WTC11 (cell line): ENCODE data around the gene FANCD2. TPM values are rescaled to one million over a fixed set of nuclear protein-coding genes. Genes with fewer than 3 reads are reported as not detected.

Source experiments
- ATAC-seq: fragments of 200-7000 bp; cut with Tn5 transposase; 2 replicates; pipeline ENCODE4 v1.10.0; 2021; ENCODE audit warnings: mild to moderate bottlenecking, moderate library complexity
- CTCF ChIA-PET: fragments of 300-600 bp; sonication (Branson Sonifier 250); formaldehyde crosslinking; loops from one replicate; lab custom pipeline; 2021; ENCODE audit warnings: antibody characterized with exemption; lab: Charles Lee
- POLR2A ChIA-PET: fragments of 350-600 bp; sonication (Branson Sonifier 250); formaldehyde crosslinking; loops from one replicate; lab custom pipeline; 2021; ENCODE audit warnings: antibody characterized with exemption; lab: Charles Lee
- DNase-seq: peaks from one replicate; pipeline ENCODE4 v3.0.0; 2021; ENCODE audit warnings: low spot score
- H3K27ac Mint-ChIP-seq: 2 replicates; pipeline ENCODE4 v1.8.0; 2021; ENCODE audit warnings: mixed read lengths
- H3K27me3 Mint-ChIP-seq: 2 replicates; pipeline ENCODE4 v1.8.0; 2021; ENCODE audit warnings: low read depth, mild to moderate bottlenecking, moderate library complexity, mixed read lengths
- H3K36me3 Mint-ChIP-seq: 2 replicates; pipeline ENCODE4 v1.8.0; 2021; ENCODE audit warnings: mixed read lengths
- H3K4me1 Mint-ChIP-seq: 2 replicates; pipeline ENCODE4 v1.8.0; 2022; ENCODE audit warnings: mixed read lengths
- H3K4me3 Mint-ChIP-seq: 2 replicates; pipeline ENCODE4 v1.8.0; 2021; ENCODE audit warnings: mild to moderate bottlenecking, moderate library complexity, mixed read lengths
- H3K9me3 Mint-ChIP-seq: 2 replicates; pipeline ENCODE4 v1.8.0; 2021; ENCODE audit warnings: mixed read lengths
- E2F5 ChIP-seq: sonication (generic); formaldehyde crosslinking; IDR thresholded peaks from 2 replicates; pipeline ENCODE4 v1.8.1; 2022; ENCODE audit warnings: mild to moderate bottlenecking, moderate library complexity, missing genetic modification reagents
- EMX1 ChIP-seq: fragments of 250-450 bp; sonication (Bioruptor Pico); IDR thresholded peaks from 2 replicates; pipeline ENCODE4 v1.8.0; 2021; ENCODE audit warnings: mild to moderate bottlenecking
- FOXJ3 ChIP-seq: sonication (generic); formaldehyde crosslinking; IDR thresholded peaks from 2 replicates; pipeline ENCODE4 v1.9.0; 2021; ENCODE audit warnings: missing genetic modification reagents, mild to moderate bottlenecking, borderline replicate concordance
- FOXK1 ChIP-seq: sonication (generic); formaldehyde crosslinking; IDR thresholded peaks from 2 replicates; pipeline ENCODE4 v1.8.0; 2022; ENCODE audit warnings: mild to moderate bottlenecking, moderate library complexity, missing genetic modification reagents
- FOXP4 ChIP-seq: sonication (generic); formaldehyde crosslinking; IDR thresholded peaks from 2 replicates; pipeline ENCODE4 v1.8.0; 2022; ENCODE audit warnings: mild to moderate bottlenecking, missing genetic modification reagents
- JAZF1 ChIP-seq: fragments of 250-450 bp; sonication (Bioruptor Pico); IDR thresholded peaks from 2 replicates; pipeline ENCODE4 v1.9.0; 2021; ENCODE audit warnings: moderate library complexity, mild to moderate bottlenecking, inconsistent platforms
- MAX ChIP-seq: sonication (generic); formaldehyde crosslinking; IDR thresholded peaks from 2 replicates; pipeline ENCODE4 v1.8.0; 2022; ENCODE audit warnings: mild to moderate bottlenecking, missing genetic modification reagents
- NR1H2 ChIP-seq: sonication (generic); formaldehyde crosslinking; IDR thresholded peaks from 2 replicates; pipeline ENCODE4 v1.9.0; 2021; ENCODE audit warnings: mild to moderate bottlenecking, moderate library complexity, missing genetic modification reagents
- PREB ChIP-seq: sonication (generic); formaldehyde crosslinking; IDR thresholded peaks from 2 replicates; pipeline ENCODE4 v1.8.1; 2022; ENCODE audit warnings: mild to moderate bottlenecking, missing genetic modification reagents, moderate library complexity, borderline replicate concordance
- TEAD4 ChIP-seq: sonication (generic); formaldehyde crosslinking; IDR thresholded peaks from 2 replicates; pipeline ENCODE4 v1.8.0; 2022; ENCODE audit warnings: mild to moderate bottlenecking, missing genetic modification reagents
- ZNF121 ChIP-seq: sonication (generic); formaldehyde crosslinking; IDR thresholded peaks from 2 replicates; pipeline ENCODE4 v1.8.0; 2023; ENCODE audit warnings: missing genetic modification reagents
- ZNF138 ChIP-seq: sonication (generic); formaldehyde crosslinking; conservative IDR thresholded peaks from 2 replicates; pipeline ENCODE4 v1.8.1; 2022; ENCODE audit warnings: mild to moderate bottlenecking, moderate library complexity, missing genetic modification reagents
- ZNF232 ChIP-seq: sonication (generic); formaldehyde crosslinking; IDR thresholded peaks from 2 replicates; pipeline ENCODE4 v1.8.0; 2022; ENCODE audit warnings: mild to moderate bottlenecking, missing genetic modification reagents
- ZNF416 ChIP-seq: fragments of 250-450 bp; sonication (Bioruptor Pico); IDR thresholded peaks from 2 replicates; pipeline ENCODE4 v1.9.0; 2021; ENCODE audit warnings: mild to moderate bottlenecking, inconsistent platforms
- ZNF512 ChIP-seq: sonication (generic); formaldehyde crosslinking; IDR thresholded peaks from 2 replicates; pipeline ENCODE4 v1.8.1; 2022; ENCODE audit warnings: missing genetic modification reagents, borderline replicate concordance
- ZNF671 ChIP-seq: fragments of 250-450 bp; sonication (Bioruptor Pico); IDR thresholded peaks from 2 replicates; pipeline ENCODE4 v1.8.0; 2021; ENCODE audit warnings: mild to moderate bottlenecking
- total RNA-seq: library from RNA; stranded (reverse); gene quantifications from 3 replicates; pipeline ENCODE4 v1.2.3, GENCODE V29; 2021
- TF ChIP-seq, protein P1 (sequence below): sonication (generic); formaldehyde crosslinking; IDR thresholded peaks from 2 replicates; pipeline ENCODE4 v1.8.1; 2022; ENCODE audit warnings: low read depth, missing genetic modification reagents, borderline replicate concordance
- TF ChIP-seq, protein P2 (sequence below): fragments of 250-450 bp; sonication (Bioruptor Pico); IDR thresholded peaks from 2 replicates; pipeline ENCODE4 v1.9.0; 2021; ENCODE audit warnings: moderate library complexity, mild to moderate bottlenecking, inconsistent platforms, borderline replicate concordance
- TF ChIP-seq, protein P3 (sequence below): sonication (generic); formaldehyde crosslinking; IDR thresholded peaks from 2 replicates; pipeline ENCODE4 v1.8.1; 2023; ENCODE audit warnings: mild to moderate bottlenecking, missing genetic modification reagents, moderate library complexity
- TF ChIP-seq, protein P4 (sequence below): fragments of 250-450 bp; sonication (Bioruptor Pico); IDR thresholded peaks from 2 replicates; pipeline ENCODE4 v1.8.0; 2021; ENCODE audit warnings: mild to moderate bottlenecking
- TF ChIP-seq, protein P5 (sequence below): fragments of 250-450 bp; sonication (Bioruptor Pico); IDR thresholded peaks from 2 replicates; pipeline ENCODE4 v1.9.0; 2021; ENCODE audit warnings: mild to moderate bottlenecking

Gene FANCD2
- total RNA-seq, 1 experiment from 2014 or later, result 69.6 TPM

- TF ChIP-seq, protein P1, sequence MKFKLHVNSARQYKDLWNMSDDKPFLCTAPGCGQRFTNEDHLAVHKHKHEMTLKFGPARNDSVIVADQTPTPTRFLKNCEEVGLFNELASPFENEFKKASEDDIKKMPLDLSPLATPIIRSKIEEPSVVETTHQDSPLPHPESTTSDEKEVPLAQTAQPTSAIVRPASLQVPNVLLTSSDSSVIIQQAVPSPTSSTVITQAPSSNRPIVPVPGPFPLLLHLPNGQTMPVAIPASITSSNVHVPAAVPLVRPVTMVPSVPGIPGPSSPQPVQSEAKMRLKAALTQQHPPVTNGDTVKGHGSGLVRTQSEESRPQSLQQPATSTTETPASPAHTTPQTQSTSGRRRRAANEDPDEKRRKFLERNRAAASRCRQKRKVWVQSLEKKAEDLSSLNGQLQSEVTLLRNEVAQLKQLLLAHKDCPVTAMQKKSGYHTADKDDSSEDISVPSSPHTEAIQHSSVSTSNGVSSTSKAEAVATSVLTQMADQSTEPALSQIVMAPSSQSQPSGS (CRISPR knock-in tag), result no peak
- TF ChIP-seq, protein P2, sequence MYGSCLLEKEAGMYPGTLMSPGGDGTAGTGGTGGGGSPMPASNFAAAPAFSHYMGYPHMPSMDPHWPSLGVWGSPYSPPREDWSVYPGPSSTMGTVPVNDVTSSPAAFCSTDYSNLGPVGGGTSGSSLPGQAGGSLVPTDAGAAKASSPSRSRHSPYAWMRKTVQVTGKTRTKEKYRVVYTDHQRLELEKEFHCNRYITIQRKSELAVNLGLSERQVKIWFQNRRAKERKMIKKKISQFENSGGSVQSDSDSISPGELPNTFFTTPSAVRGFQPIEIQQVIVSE (CRISPR knock-in tag), result no peak
- TF ChIP-seq ZNF416 (CRISPR knock-in tag) (no peak), ZNF138 (CRISPR knock-in tag) (no peak), JAZF1 (CRISPR knock-in tag) (no peak)
- TF ChIP-seq, protein P3, sequence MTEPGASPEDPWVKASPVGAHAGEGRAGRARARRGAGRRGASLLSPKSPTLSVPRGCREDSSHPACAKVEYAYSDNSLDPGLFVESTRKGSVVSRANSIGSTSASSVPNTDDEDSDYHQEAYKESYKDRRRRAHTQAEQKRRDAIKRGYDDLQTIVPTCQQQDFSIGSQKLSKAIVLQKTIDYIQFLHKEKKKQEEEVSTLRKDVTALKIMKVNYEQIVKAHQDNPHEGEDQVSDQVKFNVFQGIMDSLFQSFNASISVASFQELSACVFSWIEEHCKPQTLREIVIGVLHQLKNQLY (CRISPR knock-in tag), result no peak
Observed at GRCh38 chr3:10025205-10026083, 793 bp upstream of the FANCD2 start (continued).

DNA sequence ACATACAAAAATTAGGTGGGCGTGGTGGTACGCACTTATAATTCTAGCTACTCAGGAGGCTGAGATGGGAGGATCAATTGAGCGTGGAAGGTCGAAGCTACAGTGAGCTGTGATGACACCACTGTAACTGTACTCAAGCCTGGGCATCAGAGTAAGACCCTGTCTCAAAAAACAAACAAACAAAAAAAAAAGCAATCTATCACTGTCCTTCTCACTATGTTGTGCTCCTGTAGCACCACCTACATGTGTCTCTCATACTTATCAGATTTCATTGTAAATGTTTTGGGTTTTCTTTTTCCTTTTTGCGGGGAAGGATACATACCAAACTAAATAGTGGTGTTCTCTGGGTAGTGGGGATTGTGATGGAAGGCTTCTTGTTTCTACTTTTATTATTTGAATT is 14.8 kb downstream of the FANCD2 start:
- no peak for ATAC-seq
- POLR2A ChIA-PET, result interaction anchor here (0.7 kb wide), 2 partner anchors 109 to 283 kb away, joined by 3 to 5 read pairs; no protein-coding TSS in a partner anchor
- CTCF ChIA-PET, result no interaction called here
- Mint-ChIP-seq H3K27ac (no peak overlapping the region), H3K4me3 (no peak overlapping the region), H3K9me3 (no peaks in the 10 kb centered on the region), H3K4me1 (no peaks in the 10 kb centered on the region), H3K27me3 (no peaks in the 10 kb centered on the region; the same call in 1 of the 2 replicates), H3K36me3 (peaks cover 76% of the 10 kb centered on the region)
- no peak for DNase-seq
- TF ChIP-seq EMX1 (CRISPR knock-in tag), result no peak
- no peak for TF ChIP-seq FOXJ3 (CRISPR knock-in tag)
- TF ChIP-seq ZNF121 (CRISPR knock-in tag), result no peak
- TF ChIP-seq, protein P4, sequence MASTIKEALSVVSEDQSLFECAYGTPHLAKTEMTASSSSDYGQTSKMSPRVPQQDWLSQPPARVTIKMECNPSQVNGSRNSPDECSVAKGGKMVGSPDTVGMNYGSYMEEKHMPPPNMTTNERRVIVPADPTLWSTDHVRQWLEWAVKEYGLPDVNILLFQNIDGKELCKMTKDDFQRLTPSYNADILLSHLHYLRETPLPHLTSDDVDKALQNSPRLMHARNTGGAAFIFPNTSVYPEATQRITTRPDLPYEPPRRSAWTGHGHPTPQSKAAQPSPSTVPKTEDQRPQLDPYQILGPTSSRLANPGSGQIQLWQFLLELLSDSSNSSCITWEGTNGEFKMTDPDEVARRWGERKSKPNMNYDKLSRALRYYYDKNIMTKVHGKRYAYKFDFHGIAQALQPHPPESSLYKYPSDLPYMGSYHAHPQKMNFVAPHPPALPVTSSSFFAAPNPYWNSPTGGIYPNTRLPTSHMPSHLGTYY, result no peak
- no peak for TF ChIP-seq FOXK1 (CRISPR knock-in tag)
- no peak for TF ChIP-seq FOXP4 (CRISPR knock-in tag)
- TF ChIP-seq, protein P5, sequence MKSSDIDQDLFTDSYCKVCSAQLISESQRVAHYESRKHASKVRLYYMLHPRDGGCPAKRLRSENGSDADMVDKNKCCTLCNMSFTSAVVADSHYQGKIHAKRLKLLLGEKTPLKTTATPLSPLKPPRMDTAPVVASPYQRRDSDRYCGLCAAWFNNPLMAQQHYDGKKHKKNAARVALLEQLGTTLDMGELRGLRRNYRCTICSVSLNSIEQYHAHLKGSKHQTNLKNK (CRISPR knock-in tag), result no peak
- TF ChIP-seq ZNF512 (CRISPR knock-in tag), result no peak
- TF ChIP-seq ZNF232, result no peak
- TF ChIP-seq NR1H2 (CRISPR knock-in tag), result no peak
- no peak for TF ChIP-seq PREB (CRISPR knock-in tag)
- TF ChIP-seq ZNF671 (CRISPR knock-in tag), result no peak
- no peak for TF ChIP-seq TEAD4 (CRISPR knock-in tag)
- no peak for TF ChIP-seq MAX (CRISPR knock-in tag)
- TF ChIP-seq E2F5 (CRISPR knock-in tag), result no peak
